HUES48 (cell line): ENCODE results near the gene ATP1A4.
A peak's percentile ranks its signal among the peaks of the same experiment; 100 is the strongest.

Experiments
- H3K27ac ChIP-seq: one replicate; pipeline ENCODE4 v1.7.0; 2013; ENCODE audit warnings: low read depth, low read length, inconsistent platforms
- H3K27me3 ChIP-seq: 2 replicates; pipeline ENCODE4 v1.6.1; 2013; ENCODE audit warnings: mild to moderate bottlenecking, low read length; ENCODE audit not compliant: control insufficient read depth, insufficient read depth
- H3K36me3 ChIP-seq: 2 replicates; pipeline ENCODE4 v1.6.1; 2013; ENCODE audit warnings: low read length; ENCODE audit not compliant: control insufficient read depth, insufficient read depth
- H3K4me1 ChIP-seq: 2 replicates; pipeline ENCODE4 v1.6.1; 2013; ENCODE audit warnings: mild to moderate bottlenecking, low read length; ENCODE audit not compliant: control insufficient read depth, insufficient read depth
- H3K4me3 ChIP-seq: 2 replicates; pipeline ENCODE4 v1.5.1; 2013; ENCODE audit warnings: mild to moderate bottlenecking, low read depth, low read length
- H3K9ac ChIP-seq: 2 replicates; pipeline ENCODE4 v1.6.1; 2013; ENCODE audit warnings: mild to moderate bottlenecking, low read depth, low read length, moderate library complexity
- H3K9me3 ChIP-seq: 2 replicates; pipeline ENCODE4 v1.6.1; 2013; ENCODE audit warnings: low read length; ENCODE audit not compliant: control insufficient read depth, insufficient read depth

Gene ATP1A4

DNA sequence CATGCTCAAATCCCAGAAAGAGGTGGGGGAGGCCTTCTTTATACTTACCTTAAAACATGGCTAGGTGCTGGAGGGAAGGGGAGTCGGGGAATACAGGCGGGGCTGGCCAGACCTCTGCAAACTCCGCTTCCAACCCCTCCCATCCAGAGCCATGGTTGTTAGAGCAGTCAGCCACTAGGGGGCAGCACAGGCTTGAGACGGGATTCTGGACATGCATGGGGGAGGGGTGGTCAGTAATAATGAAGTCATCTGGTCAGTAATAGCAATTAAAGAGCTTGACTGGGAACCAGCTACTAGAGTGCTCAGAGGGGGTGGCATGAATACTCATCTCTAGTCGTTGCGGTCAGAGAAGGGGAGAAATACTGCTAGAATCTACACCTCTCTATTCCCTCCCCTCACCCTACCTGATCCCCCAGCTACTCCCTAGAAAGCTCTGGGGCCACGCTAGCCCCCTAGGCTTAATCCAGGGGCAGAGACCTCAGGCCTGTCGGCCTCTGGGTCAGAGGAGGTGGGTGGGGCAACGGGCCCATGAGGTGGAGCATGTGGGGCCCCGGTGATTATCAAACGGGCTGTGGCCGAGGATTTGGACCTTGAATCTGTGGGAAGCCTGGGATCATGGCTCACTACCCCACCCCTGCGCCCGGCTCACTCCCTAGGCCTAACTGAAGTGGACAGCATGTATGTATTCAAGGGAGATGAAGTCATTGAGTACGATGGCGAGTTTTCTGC, 41.9 kb downstream of the ATP1A4 start:
- no peak overlapping the region for H3K9ac ChIP-seq
- no peaks in the 10 kb centered on the region for H3K27me3 ChIP-seq
- peak overlapping the region; percentile 67 for H3K27ac ChIP-seq
- H3K36me3 ChIP-seq, result no peaks in the 10 kb centered on the region
- no peaks in the 10 kb centered on the region for H3K9me3 ChIP-seq
- no peak overlapping the region for H3K4me3 ChIP-seq
- peaks cover 22% of the 10 kb centered on the region for H3K4me1 ChIP-seq

DNA sequence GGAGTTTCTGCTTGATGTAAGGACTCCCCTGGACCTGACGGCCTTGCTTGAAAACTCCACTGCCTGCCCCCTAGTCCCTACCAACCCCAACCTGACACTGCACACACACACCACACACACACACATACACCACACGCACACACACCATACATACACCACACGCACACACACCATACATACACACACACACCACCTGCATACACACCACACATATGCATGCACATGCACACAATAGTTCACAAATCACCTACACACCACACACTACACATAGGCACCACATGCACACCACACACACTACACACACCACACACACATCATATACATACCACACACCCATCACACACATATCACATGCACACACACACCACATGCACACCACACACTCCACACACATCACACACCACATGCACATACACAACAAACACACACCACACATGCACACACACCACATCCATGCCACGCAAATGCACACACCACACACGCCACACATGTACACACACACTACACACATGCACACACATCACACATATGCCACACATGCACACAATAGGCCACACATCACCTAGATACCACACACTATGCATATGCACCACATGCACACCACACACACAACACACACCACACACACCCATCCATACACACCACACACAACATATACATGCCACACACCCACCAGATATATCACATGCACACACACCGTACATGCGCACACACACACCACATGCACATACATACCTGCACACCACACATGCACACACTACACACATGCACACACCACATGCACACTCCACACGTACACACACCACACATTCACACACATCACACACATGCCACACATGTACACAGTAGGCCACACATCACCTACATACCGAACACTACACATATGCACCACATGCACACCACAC, 42.7 kb downstream of the ATP1A4 start:
- no peaks in the 10 kb centered on the region for H3K27me3 ChIP-seq
- no peak overlapping the region for H3K9ac ChIP-seq

DNA sequence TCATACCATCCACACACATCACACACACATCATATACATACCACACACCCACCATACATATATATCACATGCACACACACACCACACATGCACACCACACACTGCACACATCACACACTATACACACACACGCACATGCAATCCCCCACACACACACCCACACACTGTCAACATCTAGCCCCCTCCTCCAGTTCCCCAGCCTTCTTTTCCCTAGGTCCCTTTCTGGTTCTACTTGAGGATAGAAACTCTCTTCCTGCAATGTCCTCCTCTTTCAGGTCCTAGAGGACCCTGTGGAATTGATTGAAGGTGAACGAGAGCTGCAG, 43.3 kb downstream of the ATP1A4 start:
- peaks cover 20% of the 10 kb centered on the region for H3K4me1 ChIP-seq
- H3K9ac ChIP-seq, result no peak overlapping the region
- H3K9me3 ChIP-seq, result no peaks in the 10 kb centered on the region
- no peak overlapping the region for H3K27ac ChIP-seq
- H3K27me3 ChIP-seq, result no peaks in the 10 kb centered on the region
- no peak overlapping the region for H3K4me3 ChIP-seq
- H3K36me3 ChIP-seq, result no peaks in the 10 kb centered on the region

More for the DNA sequence above, 42.7 kb downstream of the ATP1A4 start:
- peaks cover 22% of the 10 kb centered on the region for H3K4me1 ChIP-seq
- H3K36me3 ChIP-seq, result no peaks in the 10 kb centered on the region
- no peaks in the 10 kb centered on the region for H3K9me3 ChIP-seq
- no peak overlapping the region for H3K4me3 ChIP-seq
- no peak overlapping the region for H3K27ac ChIP-seq

DNA sequence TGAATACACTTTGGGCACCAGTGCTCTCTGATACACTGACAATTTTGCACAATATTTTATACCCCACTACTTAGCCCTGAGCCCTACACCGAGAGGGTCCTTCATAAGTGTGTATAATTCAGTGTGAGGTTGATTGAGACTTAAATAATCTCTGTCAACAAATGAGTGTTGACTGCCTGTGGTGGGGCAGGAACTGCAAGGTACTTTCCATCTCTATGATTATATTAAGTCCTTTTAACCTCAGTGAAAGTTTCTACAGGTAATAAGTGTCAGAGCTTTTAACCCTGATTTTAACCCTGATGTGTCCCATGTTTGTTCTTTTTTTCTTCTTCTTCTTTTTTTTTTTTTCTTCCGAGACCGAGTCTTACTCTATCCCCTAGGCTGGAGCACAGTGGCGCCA, 44.7 kb downstream of the ATP1A4 start:
- peaks cover 16% of the 10 kb centered on the region for H3K4me1 ChIP-seq
- H3K27me3 ChIP-seq, result no peaks in the 10 kb centered on the region
- H3K27ac ChIP-seq, result no peak overlapping the region
- no peak overlapping the region for H3K9ac ChIP-seq
- H3K36me3 ChIP-seq, result no peaks in the 10 kb centered on the region
- no peak overlapping the region for H3K4me3 ChIP-seq
- no peaks in the 10 kb centered on the region for H3K9me3 ChIP-seq

DNA sequence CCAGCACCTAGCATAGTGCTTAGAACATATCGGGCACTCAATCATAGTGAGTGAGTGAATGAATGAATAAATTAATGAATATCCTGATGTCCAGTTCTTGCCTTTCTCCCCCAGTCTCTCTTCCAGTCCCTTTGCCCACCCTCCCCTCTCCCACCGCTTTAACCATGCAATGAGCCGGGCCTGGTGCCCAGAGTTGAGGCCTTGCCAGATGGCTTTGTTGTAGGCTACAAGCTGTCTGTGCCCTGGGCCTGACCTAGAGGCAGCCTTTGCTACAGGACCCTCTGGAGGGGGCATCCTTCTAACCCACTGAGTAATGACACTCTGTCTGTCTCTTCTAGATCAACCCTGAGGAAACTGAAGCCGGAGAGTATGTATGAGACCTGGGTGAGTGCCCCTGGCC, 45.8 kb downstream of the ATP1A4 start:
- Histone ChIP-seq H3K27ac (no peak overlapping the region), H3K27me3 (no peaks in the 10 kb centered on the region), H3K36me3 (no peaks in the 10 kb centered on the region), H3K9me3 (no peaks in the 10 kb centered on the region), H3K4me3 (no peak overlapping the region), H3K4me1 (peaks cover 16% of the 10 kb centered on the region), H3K9ac (no peak overlapping the region)

DNA sequence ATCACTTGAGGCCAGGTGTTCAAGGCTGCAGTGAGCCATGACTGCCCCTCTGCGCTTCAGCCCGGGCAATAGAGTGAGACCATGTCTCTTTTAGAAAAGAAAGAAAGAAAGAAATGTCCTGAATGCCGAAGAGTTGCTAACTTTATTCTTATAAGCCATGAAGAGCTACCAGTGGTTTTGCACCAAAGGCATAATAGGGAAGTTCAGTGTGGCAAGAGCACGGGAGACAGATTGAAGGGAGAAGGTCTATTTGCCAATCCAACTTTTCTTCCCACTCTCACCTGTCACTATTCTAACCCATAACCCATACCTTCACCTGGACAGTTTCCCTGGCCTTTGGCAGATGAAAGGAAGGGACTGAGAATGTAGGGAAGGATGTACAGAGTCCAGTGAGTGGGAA, 49.4 kb downstream of the ATP1A4 start:
- Histone ChIP-seq H3K36me3 (no peaks in the 10 kb centered on the region), H3K27ac (no peak overlapping the region), H3K4me1 (peaks cover 8% of the 10 kb centered on the region), H3K27me3 (no peaks in the 10 kb centered on the region), H3K4me3 (no peak overlapping the region), H3K9me3 (no peaks in the 10 kb centered on the region), H3K9ac (no peak overlapping the region)

DNA sequence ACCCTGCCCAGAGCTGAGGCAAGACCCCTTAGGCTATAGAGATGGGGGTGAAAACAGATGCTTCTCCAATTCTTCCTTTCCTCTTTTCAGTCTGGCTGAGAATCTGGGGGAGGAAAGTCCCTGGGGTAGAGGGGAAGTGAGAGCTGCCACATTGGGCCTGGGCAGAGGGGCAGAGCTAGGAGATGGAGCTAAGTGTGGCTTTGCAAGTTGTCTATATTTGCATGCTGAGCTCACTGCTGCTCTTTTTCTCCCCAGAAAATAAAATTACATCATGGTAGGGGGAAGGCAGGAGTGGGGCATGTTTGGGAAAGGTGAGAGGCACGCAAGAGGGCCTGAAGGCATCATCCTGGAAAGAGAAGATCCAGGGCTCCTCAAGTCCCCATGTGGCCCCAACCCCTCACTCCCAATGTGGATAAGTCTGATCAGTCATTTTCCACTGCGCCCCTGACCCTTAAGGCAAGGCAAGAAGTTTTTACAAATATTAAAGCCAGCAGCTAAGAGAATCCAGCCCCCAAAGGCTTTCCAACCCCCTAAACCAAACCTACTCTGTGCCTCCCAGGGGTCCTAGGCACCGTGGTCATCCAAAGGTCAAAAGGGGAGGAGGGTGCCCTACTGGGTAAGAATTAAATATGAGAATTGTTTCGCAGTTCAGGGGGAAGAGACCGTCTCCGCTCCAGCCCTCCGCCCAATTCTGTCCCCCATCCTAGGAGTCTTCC, 53.3 kb downstream of the ATP1A4 start:
- H3K4me1 ChIP-seq, result peaks cover 46% of the 10 kb centered on the region
- peak overlapping the region; percentile 47; the same call in 1 of the 2 replicates for H3K4me3 ChIP-seq
- no peaks in the 10 kb centered on the region for H3K27me3 ChIP-seq
- peaks cover 26% of the 10 kb centered on the region for H3K36me3 ChIP-seq
- no peaks in the 10 kb centered on the region for H3K9me3 ChIP-seq
- H3K9ac ChIP-seq, result peak overlapping the region; percentile 45; the same call in 1 of the 2 replicates
- H3K27ac ChIP-seq, result no peak overlapping the region

DNA sequence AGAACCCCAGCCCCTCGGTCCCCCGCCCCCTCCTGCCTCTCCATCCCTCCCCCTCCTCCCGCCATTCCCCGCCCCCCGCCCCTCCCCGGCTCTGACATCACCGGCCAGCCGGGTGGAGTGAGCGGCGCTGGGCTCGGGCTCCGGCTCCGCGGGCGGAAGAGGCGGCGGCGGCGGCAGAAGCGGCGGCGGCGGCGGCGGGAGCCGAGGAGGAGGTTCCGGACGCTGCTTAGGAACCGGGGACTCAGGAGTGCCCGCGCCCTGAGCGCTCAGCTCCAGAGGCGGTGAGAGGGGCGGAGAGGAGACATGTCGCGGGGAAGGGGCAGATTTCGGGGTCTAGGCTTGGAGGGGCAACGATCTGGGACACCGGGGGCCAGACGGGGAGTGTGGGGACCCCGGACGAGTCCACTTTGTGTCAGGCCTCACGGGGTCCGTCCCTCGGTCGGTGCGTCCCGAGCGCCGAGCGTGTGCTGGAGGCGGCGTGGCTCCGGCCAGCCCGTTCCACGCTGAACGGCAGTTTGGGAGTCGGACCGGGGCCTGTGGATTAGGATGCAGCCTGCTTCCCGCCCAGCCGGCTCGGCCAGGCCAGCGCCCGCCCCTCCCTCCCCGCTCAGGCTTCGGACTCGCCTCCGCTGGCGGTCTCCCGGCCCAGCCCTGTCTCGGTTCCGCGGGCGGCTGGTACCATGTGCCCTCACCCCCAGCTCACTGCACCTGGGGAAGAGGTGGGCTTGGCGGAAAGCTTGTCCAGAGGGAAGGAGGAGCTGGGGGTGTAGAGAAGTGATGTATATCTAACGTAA, 54.0 kb downstream of the ATP1A4 start, which contains the start of gene PEA15:
Gene PEA15, plus strand, starts transcription at position 143 of the 794 bp plus-strand sequence. CDS start 6,161 bp downstream, outside the sequence.
- peaks cover 28% of the 10 kb centered on the region for H3K36me3 ChIP-seq
- H3K4me3 ChIP-seq, result peak within 1 kb of the TSS; percentile 98
- peaks cover 53% of the 10 kb centered on the region for H3K4me1 ChIP-seq
- H3K9me3 ChIP-seq, result no peaks in the 10 kb centered on the region
- H3K27me3 ChIP-seq, result no peaks in the 10 kb centered on the region
- H3K27ac ChIP-seq, result peak within 1 kb of the TSS; percentile 85
- peak within 1 kb of the TSS; percentile 87 for H3K9ac ChIP-seq

DNA sequence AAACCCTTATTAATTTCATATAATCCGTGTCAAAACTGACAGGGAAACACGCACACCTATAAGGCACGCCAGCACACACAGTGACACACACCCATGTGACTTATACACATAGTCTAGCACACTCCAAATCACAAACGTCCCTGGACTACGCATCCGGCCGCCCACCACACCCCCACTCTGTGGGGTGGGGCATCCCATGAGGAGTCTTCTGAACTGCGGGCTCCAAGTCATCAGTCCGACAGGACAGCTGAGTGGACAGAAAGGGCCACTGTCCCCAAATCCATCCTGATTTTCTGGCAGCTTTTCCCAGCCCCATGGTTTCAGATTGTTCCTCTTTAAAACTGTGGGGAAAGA, 54.6 kb downstream of the ATP1A4 start:
- Histone ChIP-seq H3K4me3 (peak overlapping the region; percentile 98), H3K9me3 (no peaks in the 10 kb centered on the region), H3K27ac (peak overlapping the region; percentile 85), H3K9ac (peak overlapping the region; percentile 87), H3K36me3 (peaks cover 33% of the 10 kb centered on the region), H3K27me3 (no peaks in the 10 kb centered on the region), H3K4me1 (peaks cover 58% of the 10 kb centered on the region)

DNA sequence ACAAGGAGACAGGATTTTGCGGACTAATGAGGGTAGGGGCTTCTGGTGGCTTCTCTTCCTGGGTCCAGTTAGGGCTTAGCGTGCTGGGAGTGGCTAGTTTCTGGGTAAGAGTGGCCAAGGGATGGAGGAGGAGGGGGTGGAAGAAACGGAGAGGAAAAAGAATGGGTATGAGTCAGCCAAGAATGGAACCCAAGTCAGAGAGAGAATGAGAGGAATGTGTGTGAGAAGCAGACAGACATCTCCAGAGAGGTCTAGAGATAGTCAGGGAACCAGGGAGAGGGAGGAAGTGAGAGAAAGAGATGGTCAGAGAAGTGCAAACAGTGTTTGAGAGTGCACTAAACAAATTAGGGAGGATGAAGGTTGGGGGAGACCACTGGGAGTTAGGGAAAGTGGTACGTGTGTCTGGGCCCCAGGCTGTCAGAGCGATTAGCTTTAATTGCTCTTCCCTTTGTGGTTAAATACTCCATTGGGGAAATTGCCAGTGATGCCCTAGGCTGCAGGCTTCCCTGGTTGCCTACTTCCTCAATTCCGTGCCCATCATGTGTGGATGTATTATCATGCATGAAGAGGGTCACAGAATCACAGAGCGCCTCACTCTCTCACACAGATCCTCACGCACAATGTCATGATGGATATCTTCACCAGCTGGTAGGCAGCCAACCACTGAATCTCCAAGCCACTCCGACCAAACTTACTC, 55.2 kb downstream of the ATP1A4 start:
- H3K9ac ChIP-seq, result peak overlapping the region; percentile 87
- peaks cover 37% of the 10 kb centered on the region for H3K36me3 ChIP-seq
- H3K27me3 ChIP-seq, result no peaks in the 10 kb centered on the region
- H3K9me3 ChIP-seq, result no peaks in the 10 kb centered on the region
- H3K4me3 ChIP-seq, result peak overlapping the region; percentile 98
- peaks cover 62% of the 10 kb centered on the region for H3K4me1 ChIP-seq
- peak overlapping the region; percentile 82 for H3K27ac ChIP-seq
